NCI-H748 (cell line): ENCODE data around the gene EFNA5.
A peak's percentile ranks its signal among the peaks of the same experiment; 100 is the strongest.

Experiments used
- DNase-seq: peaks from one replicate; lab custom pipeline; 2025; ENCODE audit not compliant: unreplicated experiment; lab: John Stamatoyannopoulos, UW

Gene EFNA5

GRCh38 chr5:107670932-107671741 is at the start of gene EFNA5:
Gene EFNA5, minus strand, starts transcription at chr5:107670937.
- DNase-seq = peak; percentile 79

- no peak for DNase-seq
Measured at GRCh38 chr5:107719034-107719606, 48.4 kb upstream of the EFNA5 start.

- no peak for DNase-seq
Measured at GRCh38 chr5:107717816-107718215, 47.1 kb upstream of the EFNA5 start.

GRCh38 chr5:107713228-107713627 is 42.5 kb upstream of the EFNA5 start:
- no peak for DNase-seq

DNA sequence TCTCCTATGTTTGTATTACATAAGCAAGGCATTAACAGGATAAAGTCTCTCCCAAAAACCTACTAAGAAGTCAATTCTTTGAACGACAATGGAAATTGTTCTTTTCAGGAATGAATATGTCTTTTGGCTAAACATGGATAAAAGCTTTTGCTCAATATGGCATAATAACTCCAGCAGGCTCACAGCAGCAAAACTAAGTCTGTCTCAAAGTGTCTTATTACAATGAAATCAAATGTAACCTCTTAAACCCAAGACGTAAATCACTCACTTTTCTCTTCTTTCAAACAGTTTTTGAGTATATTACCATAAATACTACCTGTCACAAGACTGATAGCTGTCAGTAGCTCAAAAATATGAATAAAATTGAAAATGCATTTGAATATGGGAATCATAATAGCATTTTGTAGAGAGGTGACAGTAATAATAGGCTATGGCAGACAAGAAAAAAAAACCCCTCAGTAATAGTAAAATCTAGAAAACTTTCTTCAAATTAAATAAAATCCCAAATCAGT is 41.7 kb upstream of the EFNA5 start:
- no peak for DNase-seq

- DNase-seq = peak; percentile 14
Measured at GRCh38 chr5:107705402-107706014, 34.8 kb upstream of the EFNA5 start.

DNA sequence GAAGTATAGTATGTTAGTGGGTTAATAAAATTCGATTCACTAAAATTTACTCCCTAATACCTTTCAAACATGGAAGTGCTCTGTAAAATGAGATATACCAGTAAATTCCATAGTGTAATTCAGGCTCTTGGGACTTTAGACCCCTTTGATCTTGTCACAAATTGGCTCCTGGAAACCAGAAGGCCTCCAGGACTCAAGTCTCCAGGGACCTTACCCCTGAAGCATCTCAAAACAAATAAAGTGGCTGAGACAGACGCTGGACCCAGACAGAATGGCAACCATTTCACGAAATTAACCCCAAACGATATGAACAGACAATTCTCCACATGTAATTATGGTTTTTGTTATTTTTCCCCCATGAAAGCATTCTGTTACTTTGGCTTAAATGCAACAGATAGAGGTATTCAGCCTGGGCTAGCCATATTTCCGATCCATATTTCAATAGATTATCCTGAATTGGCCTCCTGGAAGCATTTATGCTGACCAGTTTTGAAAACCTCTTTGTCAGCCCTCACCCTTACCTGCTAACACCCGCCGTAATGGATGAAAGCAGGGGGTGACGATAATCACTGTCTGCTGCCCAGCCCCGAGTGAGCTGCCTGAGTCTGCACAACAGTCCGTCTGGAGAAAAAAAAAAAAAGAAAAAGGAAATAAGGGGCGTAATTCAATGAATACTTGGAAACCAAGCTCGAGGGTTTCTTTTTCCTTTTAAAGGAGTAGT is 34.1 kb upstream of the EFNA5 start:
- DNase-seq = peak; percentile 48

DNA sequence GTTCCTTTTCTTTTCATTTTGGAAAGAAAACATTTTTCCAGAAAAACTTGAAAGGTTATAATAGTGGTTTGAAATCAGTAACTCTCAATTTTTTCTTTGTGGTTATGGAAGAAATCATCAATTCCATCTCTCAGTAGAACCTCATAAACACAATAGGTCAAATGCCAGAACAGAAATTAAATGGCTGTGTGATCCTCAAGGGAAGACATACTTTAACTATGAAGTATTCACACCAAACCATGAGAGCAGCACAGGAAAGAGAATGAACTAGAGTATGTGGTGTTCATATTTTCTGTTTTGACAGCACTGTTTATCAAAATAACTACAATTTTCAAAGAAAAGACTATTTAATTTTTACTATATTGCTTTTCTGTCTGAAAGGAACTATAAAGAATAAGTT is 29.7 kb upstream of the EFNA5 start:
- no peak for DNase-seq

DNA sequence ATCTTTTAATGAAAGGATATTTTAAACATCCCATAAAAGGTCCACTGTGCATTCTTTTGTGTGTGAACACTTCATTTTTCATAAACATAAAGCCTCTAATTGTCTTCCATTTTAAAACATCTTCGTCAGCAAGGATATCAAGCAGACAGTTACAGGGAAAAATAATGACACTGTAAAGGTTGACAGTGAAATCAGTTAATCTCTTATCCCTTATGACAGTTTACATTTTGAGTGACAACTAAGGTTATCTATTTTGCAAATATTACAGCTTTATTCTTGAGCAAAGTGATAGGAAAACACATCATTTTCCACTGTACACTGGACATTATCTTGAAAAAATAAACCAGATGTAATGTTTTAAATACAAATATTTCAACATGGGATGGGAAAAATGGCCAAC is 28.7 kb upstream of the EFNA5 start:
- no peak for DNase-seq

- no peak for DNase-seq
Measured at GRCh38 chr5:107698286-107698685, 27.5 kb upstream of the EFNA5 start.

DNA sequence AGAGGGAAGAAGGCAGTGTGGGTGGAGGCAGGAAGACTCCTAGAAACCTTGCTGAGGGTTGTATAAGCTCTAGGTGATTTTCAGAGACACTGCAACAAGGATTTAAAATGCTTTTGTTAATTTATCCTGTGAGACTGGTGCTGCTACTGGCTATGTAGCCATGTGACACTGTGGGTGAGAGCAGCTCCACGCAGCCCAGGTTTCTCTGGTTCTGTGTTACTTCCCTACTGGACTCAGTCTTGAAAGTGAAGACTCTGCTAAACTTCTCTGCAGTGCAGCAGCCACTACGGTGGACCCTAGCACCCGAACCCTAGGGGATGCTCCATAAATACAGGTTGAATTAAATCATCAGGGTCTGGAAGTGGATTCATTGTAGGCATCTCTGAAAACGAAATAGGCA is 25.8 kb upstream of the EFNA5 start:
- DNase-seq = no peak

DNA sequence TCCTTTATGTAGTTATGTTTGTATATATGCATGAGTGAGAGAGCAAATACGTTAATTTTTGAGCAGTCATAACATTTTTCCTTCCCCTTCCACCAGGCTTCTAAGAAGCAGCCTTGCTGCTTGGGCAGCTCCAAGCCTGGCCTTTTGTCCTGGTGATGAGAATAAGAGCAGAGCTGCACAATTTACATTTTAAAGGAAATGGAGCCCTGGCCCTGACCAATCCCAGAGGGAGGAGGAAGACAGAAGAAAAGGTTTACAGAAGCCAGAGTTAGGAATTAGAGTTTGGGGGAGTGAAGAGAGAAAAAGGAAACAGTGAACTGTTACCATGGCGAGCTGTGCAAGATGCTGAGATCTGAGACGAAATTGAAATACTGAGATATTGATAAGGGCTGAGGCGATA is 25.3 kb upstream of the EFNA5 start:
- DNase-seq = no peak

- DNase-seq = no peak
Measured at GRCh38 chr5:107687937-107688336, 17.2 kb upstream of the EFNA5 start.

GRCh38 chr5:107687404-107687803 is 16.7 kb upstream of the EFNA5 start:
- no peak for DNase-seq

- DNase-seq = peak; percentile 86
Measured at GRCh38 chr5:107682533-107682932, 11.8 kb upstream of the EFNA5 start.

DNA sequence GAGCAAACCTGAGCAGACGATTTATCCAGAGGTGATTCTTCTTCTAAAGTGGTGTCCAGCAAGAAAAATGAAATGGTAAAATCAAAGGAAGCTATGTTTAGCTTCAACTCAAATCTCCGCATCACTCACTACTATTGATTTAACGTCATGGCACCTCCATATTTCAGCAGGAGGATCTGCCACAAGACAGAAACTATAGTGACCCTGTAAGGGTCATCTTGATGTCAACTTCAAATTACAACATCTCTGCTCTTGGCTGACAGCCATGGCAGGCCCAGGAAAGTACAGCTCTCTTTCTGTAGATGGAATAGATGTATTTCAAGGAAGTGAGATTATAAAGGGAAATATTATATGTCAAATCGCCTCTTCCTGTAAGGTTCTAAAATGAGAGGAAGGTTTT is 10.1 kb upstream of the EFNA5 start:
- DNase-seq = no peak

- DNase-seq = peak; percentile 16
Measured at GRCh38 chr5:107680099-107680498, 9.4 kb upstream of the EFNA5 start.

DNA sequence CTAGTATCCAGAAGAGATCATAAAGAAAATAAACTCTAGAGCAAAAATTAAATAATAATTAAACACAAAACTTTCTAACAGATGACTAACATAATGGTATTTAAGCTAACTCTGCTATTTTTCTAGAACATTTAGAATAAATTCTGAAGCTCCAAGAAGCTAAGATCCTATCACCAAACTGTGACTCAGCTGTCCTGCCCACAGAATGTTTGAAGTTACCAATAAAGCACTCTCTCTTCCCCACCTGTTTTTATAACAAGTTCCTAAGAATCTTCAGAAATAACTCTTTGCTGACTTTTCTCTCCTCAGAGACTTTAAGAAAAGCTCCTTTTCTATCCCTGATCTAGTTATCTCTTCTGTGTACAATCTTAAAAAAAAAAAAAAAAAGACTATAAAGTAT is 6.0 kb upstream of the EFNA5 start:
- no peak for DNase-seq

DNA sequence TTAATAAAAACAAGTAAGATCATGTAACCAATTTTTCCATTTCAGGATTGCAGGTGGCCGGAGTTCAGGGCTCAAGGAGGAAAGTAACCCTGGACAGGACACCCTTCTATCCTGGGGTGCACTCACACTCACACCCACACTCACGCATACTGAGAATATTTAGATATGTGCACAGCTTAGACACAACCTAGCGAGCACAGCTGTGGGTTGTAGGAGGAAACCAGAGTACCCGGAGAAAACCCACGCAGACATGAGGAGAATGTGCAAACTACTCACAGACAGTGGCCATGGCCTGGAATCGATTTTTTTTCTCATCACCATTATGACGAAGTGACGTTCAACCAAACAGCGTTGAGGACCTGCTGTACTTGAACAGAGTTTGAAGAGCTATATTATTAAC is 4.5 kb upstream of the EFNA5 start:
- no peak for DNase-seq

GRCh38 chr5:107674655-107675054 is 3.9 kb upstream of the EFNA5 start:
- DNase-seq = no peak

DNA sequence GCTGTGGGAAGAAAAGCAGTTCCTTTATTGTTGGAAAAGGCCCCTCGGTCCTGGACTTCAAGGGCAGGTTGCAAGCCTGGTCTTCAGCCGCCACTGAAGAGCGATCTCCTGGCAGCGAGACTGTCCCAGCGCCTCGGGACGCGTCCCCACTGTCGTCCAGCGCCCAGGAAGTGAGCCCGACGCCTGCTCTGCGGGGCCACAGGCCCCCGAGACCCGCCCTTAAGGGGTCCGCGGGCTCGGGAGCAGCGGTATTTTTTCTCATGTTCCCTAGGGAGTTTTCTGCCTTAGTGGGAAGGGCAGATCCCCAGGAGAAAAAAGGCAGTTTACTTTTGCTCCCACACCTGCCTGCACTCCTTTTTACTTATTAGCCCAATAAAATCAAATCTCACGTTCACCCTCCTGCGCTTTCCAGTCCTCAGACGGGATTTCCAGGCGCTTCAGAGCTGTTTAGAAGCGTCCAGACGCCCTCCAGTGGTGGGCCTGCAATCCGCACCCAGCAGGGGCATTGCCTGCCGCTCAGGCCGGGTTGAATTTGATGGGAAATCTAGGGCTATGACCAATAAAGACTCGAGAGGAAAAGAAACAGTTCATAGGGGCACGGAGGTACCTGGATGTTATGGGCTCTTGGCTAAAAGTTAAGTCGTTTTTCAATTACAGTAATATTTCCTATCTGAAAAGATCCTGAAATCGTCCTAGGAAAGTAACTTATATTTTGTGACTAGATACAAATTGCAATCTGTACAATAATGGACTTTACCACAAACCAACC is 2.8 kb upstream of the EFNA5 start:
- peak; percentile 97 for DNase-seq
